Kidney (tissue), 14 donors: ENCODE measurements around the gene TLN1. TPM values are rescaled to one million over a fixed set of nuclear protein-coding genes. Genes with fewer than 3 reads are reported as not detected.

ENCODE experiments used
- DNase-seq, 5 donors: peaks; one replicate each; pipeline ENCODE4 v3.0.0-alpha.2; 2013 to 2020
- FAIRE-seq: peaks from 2 replicates; lab custom pipeline; 2012; peaks lifted over from hg19 to GRCh38; lab: Jason Lieb, UNC
- H3K27ac ChIP-seq, 2 donors: one replicate each; pipeline ENCODE4 v1.7.0; 2013; ENCODE audit warnings: low read depth in 2 of 2, low read length in 2 of 2, inconsistent platforms in 1 of 2
- H3K27me3 ChIP-seq: one replicate; pipeline ENCODE4 v1.7.1; 2013; ENCODE audit warnings: low read length, inconsistent platforms; ENCODE audit not compliant: control insufficient read depth, insufficient read depth
- H3K36me3 ChIP-seq, 3 donors: one replicate each; pipeline versions ENCODE4 v1.7.0 to v1.7.1; 2013; ENCODE audit warnings: low read length in 3 of 3, control low read depth in 1 of 3, inconsistent platforms in 1 of 3; ENCODE audit not compliant: insufficient read depth in 3 of 3, control insufficient read depth in 2 of 3
- H3K4me1 ChIP-seq, 3 donors: one replicate each; pipeline versions ENCODE4 v1.7.0 to v1.7.1; 2013; ENCODE audit warnings: low read length in 3 of 3, inconsistent platforms in 1 of 3, low read depth in 1 of 3; ENCODE audit not compliant: control insufficient read depth in 2 of 3, insufficient read depth in 2 of 3
- H3K4me3 ChIP-seq, 3 donors: one replicate each; pipeline versions ENCODE4 v1.7.0 to v1.8.1; 2013; ENCODE audit warnings: low read length in 3 of 3, control low read depth in 1 of 3, inconsistent platforms in 1 of 3
- H3K9ac ChIP-seq, 3 donors: one replicate each; pipeline versions ENCODE4 v1.7.0 to v1.7.1; 2013; ENCODE audit warnings: low read length in 3 of 3, control low read depth in 1 of 3, inconsistent platforms in 1 of 3
- H3K9me3 ChIP-seq, 3 donors: one replicate each; pipeline versions ENCODE4 v1.7.0 to v1.7.1; 2013; ENCODE audit warnings: low read length in 3 of 3, control low read depth in 1 of 3, inconsistent platforms in 1 of 3; ENCODE audit not compliant: control insufficient read depth in 2 of 3, insufficient read depth in 1 of 3
- CTCF ChIP-seq: IDR thresholded peaks from 3 replicates; pipeline ENCODE4 v1.5.1; 2012; ENCODE audit warnings: mild to moderate bottlenecking, moderate library complexity, borderline replicate concordance; ENCODE audit not compliant: insufficient read depth; ENCODE audit errors: extremely low read depth
- intact Hi-C: fragments of 100-400 bp; cut with DNase I; formaldehyde crosslinking; loops from one replicate; pipeline ENCODE4 v1.11.1; 2022
- polyA plus RNA-seq: library from polyadenylated mRNA; stranded (reverse); fragments of 350-450 nt; fragmentation: Illumina TruSeq; extraction: RNeasy Lipid Tissue Mini Kit (QIAGEN cat#74804); gene quantifications from one replicate; pipeline ENCODE4 v1.2.3, GENCODE V29; 2014; ENCODE audit warnings: low read depth, low replicate concordance; ENCODE audit not compliant: insufficient read depth
- total RNA-seq: library from RNA; stranded (reverse); fragmentation: NEBNext Ultra II Directional; extraction: Animal tissue kit (Norgen Biotek cat#: 25700); gene quantifications from one replicate; pipeline ENCODE4 v1.2.1, GENCODE V29; 2021
- donor health status: control.
- donor health status: control.
- donor health status: control.
- donor health status: control.
- donor health status: control.
- donor health status: DM: yes; HTN: yes; CAD: no.
- donor health status: Normal renal cell carcinoma (clear cell type).

TLN1 gene
- total and polyA plus RNA-seq, 2 donors from 2014 or later: 71.7 to 376 TPM

- H3K4me3 ChIP-seq: no peak overlapping the region
- H3K27me3 ChIP-seq: no peaks in the 10 kb centered on the region
- no peak for TF ChIP-seq CTCF
- peaks cover 0 to 18% (median 14%) of the 10 kb centered on the region in 3 donors for H3K4me1 ChIP-seq
- no peak for FAIRE-seq
- peaks cover 0 to 10% (median 3%) of the 10 kb centered on the region in 3 donors for H3K36me3 ChIP-seq
- no peak overlapping the region for H3K27ac ChIP-seq
- no peaks in the 10 kb centered on the region for H3K9me3 ChIP-seq
- H3K9ac ChIP-seq: no peak overlapping the region
- no peak for DNase-seq
- intact Hi-C loops: no loop called here
These were observed 69.6 kb downstream of the TLN1 start for GRCh38 chr9:35662437-35662836.

GRCh38 chr9:35661756-35662350 lies 70.1 kb downstream of the TLN1 start:
- no peak overlapping the region for H3K9ac ChIP-seq
- no peak for DNase-seq
- H3K4me1 ChIP-seq: peaks cover 0 to 22% (median 18%) of the 10 kb centered on the region in 3 donors
- H3K4me3 ChIP-seq: no peak overlapping the region
- peaks cover 0 to 10% (median 3%) of the 10 kb centered on the region in 3 donors for H3K36me3 ChIP-seq
- FAIRE-seq: no peak
- intact Hi-C loops: no loop called here
- no peaks in the 10 kb centered on the region for H3K27me3 ChIP-seq
- H3K9me3 ChIP-seq: no peaks in the 10 kb centered on the region
- no peak for TF ChIP-seq CTCF
- H3K27ac ChIP-seq: no peak overlapping the region

GRCh38 chr9:35660966-35661415 lies 71.0 kb downstream of the TLN1 start:
- Histone ChIP-seq H3K9ac (no peak overlapping the region), H3K4me1 (peaks cover 0 to 18% (median 15%) of the 10 kb centered on the region in 3 donors), H3K27me3 (no peaks in the 10 kb centered on the region), H3K36me3 (peaks cover 0 to 10% (median 3%) of the 10 kb centered on the region in 3 donors), H3K4me3 (no peak overlapping the region), H3K27ac (no peak overlapping the region), H3K9me3 (no peaks in the 10 kb centered on the region)
- FAIRE-seq: no peak
- intact Hi-C loops: no loop called here
- no peak for DNase-seq
- peak; percentile 33 for TF ChIP-seq CTCF

DNA sequence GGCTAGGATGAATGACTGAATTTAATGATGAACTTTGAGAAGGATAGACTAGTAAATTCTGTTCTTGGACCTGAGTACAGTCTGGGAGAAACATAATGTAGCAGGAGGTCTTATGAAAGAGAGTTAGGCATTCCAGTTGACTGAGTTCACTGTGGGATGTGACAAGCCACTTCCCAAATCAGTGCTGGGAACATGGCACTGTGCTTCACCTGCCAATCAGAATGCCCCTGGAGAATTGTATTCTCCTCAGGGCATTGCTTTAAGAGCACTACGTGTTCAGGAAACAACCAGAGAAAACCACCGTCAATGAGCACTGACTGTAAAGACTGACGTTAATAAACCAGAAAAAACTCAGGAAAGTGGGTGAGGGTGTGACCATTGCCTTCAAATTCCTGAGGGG lies 72.7 kb downstream of the TLN1 start:
- peak overlapping the region in 2 of 3 donors; percentile 73 to 91 for H3K4me3 ChIP-seq
- peak overlapping the region in 1 of 3 donors; percentile 97 for H3K9ac ChIP-seq
- no peak for FAIRE-seq
- no peaks in the 10 kb centered on the region for H3K27me3 ChIP-seq
- H3K9me3 ChIP-seq: no peaks in the 10 kb centered on the region
- DNase-seq: peak in 1 of 5 donors; percentile 36
- H3K4me1 ChIP-seq: peaks cover 0 to 10% (median 9%) of the 10 kb centered on the region in 3 donors
- no peak for TF ChIP-seq CTCF
- intact Hi-C loops: no loop called here
- H3K27ac ChIP-seq: no peak overlapping the region
- peaks cover 0 to 10% (median 3%) of the 10 kb centered on the region in 3 donors for H3K36me3 ChIP-seq
